Common myeloid progenitor, CD34-positive (primary cell): ENCODE measurements around the gene METRN.

ENCODE experiments used
- CTCF ChIA-PET: fragments of 350-600 bp; sonication (Branson Sonifier 250); formaldehyde crosslinking; loops from one replicate; lab custom pipeline; 2021; ENCODE audit warnings: antibody characterized with exemption; lab: Charles Lee
- POLR2A ChIA-PET: fragments of 350-600 bp; sonication (Branson Sonifier 250); formaldehyde crosslinking; loops from one replicate; lab custom pipeline; 2021; ENCODE audit warnings: antibody characterized with exemption; lab: Charles Lee
- DNase-seq, 3 donors: peaks; one replicate each; pipeline versions ENCODE4 v3.0.0 to v3.0.0-alpha.2; 2013
- H3K27ac ChIP-seq, 2 experiments: 1 replicate in 1 of 2; 2 replicates in 1 of 2; pipeline ENCODE4 v1.7.0; 2013; ENCODE audit warnings: inconsistent platforms in 2 of 2, low read length in 2 of 2, mild to moderate bottlenecking in 2 of 2, low read depth in 1 of 2, moderate library complexity in 1 of 2; ENCODE audit not compliant: severe bottlenecking in 2 of 2, insufficient read depth in 1 of 2, poor library complexity in 1 of 2
- H3K27me3 ChIP-seq, 5 experiments: replicated peaks in 2 of 5; 1 replicate in 3 of 5; 2 replicates in 2 of 5; pipeline versions ENCODE4 v1.6.1 to v1.7.0; 2013; ENCODE audit warnings: low read length in 4 of 5, mild to moderate bottlenecking in 2 of 5, moderate library complexity in 2 of 5, inconsistent platforms in 1 of 5; ENCODE audit not compliant: insufficient read depth in 5 of 5, control insufficient read depth in 4 of 5
- H3K36me3 ChIP-seq, 4 experiments: 1 replicate in 2 of 4; 2 replicates in 2 of 4; pipeline versions ENCODE4 v1.6.1 to v1.7.0; 2013; ENCODE audit warnings: low read length in 3 of 4, control low read depth in 1 of 4, mild to moderate bottlenecking in 1 of 4; ENCODE audit not compliant: control insufficient read depth in 4 of 4, insufficient read depth in 4 of 4
- H3K4me1 ChIP-seq, 4 experiments: 1 replicate in 3 of 4; 2 replicates in 1 of 4; pipeline versions ENCODE4 v1.6.1 to v1.7.1; 2013; ENCODE audit warnings: low read length in 3 of 4, mild to moderate bottlenecking in 3 of 4, control low read depth in 1 of 4, inconsistent platforms in 1 of 4, moderate library complexity in 1 of 4; ENCODE audit not compliant: control insufficient read depth in 4 of 4, insufficient read depth in 4 of 4; ENCODE audit errors: control extremely low read depth in 1 of 4
- H3K4me3 ChIP-seq, 7 experiments: 1 replicate in 4 of 7; 2 replicates in 3 of 7; pipeline versions ENCODE4 v1.5.1 to v1.7.0; 2013; ENCODE audit warnings: mild to moderate bottlenecking in 7 of 7, low read length in 6 of 7, moderate library complexity in 6 of 7, inconsistent platforms in 2 of 7, low read depth in 2 of 7, control low read depth in 1 of 7; ENCODE audit not compliant: insufficient read depth in 4 of 7, control insufficient read depth in 1 of 7; ENCODE audit errors: extremely low read depth in 1 of 7
- H3K9me3 ChIP-seq, 5 experiments: 1 replicate in 4 of 5; 2 replicates in 1 of 5; pipeline versions ENCODE4 v1.6.1 to v1.7.1; 2013; ENCODE audit warnings: low read length in 4 of 5, mild to moderate bottlenecking in 2 of 5, inconsistent platforms in 1 of 5, low read depth in 1 of 5, moderate library complexity in 1 of 5; ENCODE audit not compliant: control insufficient read depth in 4 of 5, insufficient read depth in 2 of 5; ENCODE audit errors: control extremely low read depth in 1 of 5
- WGBS: methylation state at CpG from one replicate; pipeline ENCODE4 v1.1.5; 2013; ENCODE audit not compliant: insufficient coverage; 5-methylcytosine and 5-hydroxymethylcytosine counted together

The METRN gene

GRCh38 chr16:677316-678190 is 37.4 kb upstream of the METRN start:
- ChIA-PET POLR2A (no interaction called here), CTCF (interaction anchor here (1.1 kb wide), 1 partner anchor 17 kb away, joined by 4 read pairs; no protein-coding TSS in a partner anchor)
- 61% methylated on average over 39 of the region's 57 CpGs for WGBS
- no peaks in the 10 kb centered on the region for H3K9me3 ChIP-seq
- DNase-seq, result no peak
- no peak overlapping the region for H3K4me3 ChIP-seq
- H3K36me3 ChIP-seq, result peaks cover 0 to 31% (median 21%) of the 10 kb centered on the region in 4 experiments
- H3K4me1 ChIP-seq, result peaks cover 0 to 39% (median 33%) of the 10 kb centered on the region in 4 experiments
- peaks cover 0 to 32% (median 2%) of the 10 kb centered on the region in 5 experiments for H3K27me3 ChIP-seq
- H3K27ac ChIP-seq, result no peak overlapping the region

- H3K36me3 ChIP-seq, result peaks cover 0 to 31% (median 18%) of the 10 kb centered on the region in 4 experiments
- no peaks in the 10 kb centered on the region for H3K9me3 ChIP-seq
- peaks cover 0 to 47% (median 38%) of the 10 kb centered on the region in 4 experiments for H3K4me1 ChIP-seq
- no peak overlapping the region for H3K27ac ChIP-seq
- peaks cover 0 to 32% (median 2%) of the 10 kb centered on the region in 5 experiments for H3K27me3 ChIP-seq
- H3K4me3 ChIP-seq, result no peak overlapping the region
- POLR2A ChIA-PET, result no interaction called here
- 93% methylated on average over 19 of the region's 21 CpGs for WGBS
- DNase-seq, result no peak
- CTCF ChIA-PET, result interaction anchor here (1.0 to 1.1 kb wide), 2 partner anchors 8 to 19 kb away, joined by 3 read pairs; no protein-coding TSS in a partner anchor
These were observed 36.6 kb upstream of the METRN start for GRCh38 chr16:678209-678857.

- POLR2A ChIA-PET, result no interaction called here
- CTCF ChIA-PET, result interaction anchor here (0.6 to 1.1 kb wide), 3 partner anchors 9 to 20 kb away, joined by 3 read pairs; no protein-coding TSS in a partner anchor
- Histone ChIP-seq H3K4me1 (peaks cover 0 to 53% (median 45%) of the 10 kb centered on the region in 4 experiments), H3K4me3 (peak overlapping the region; percentile 35 to 78 (median 60)), H3K27me3 (peaks cover 0 to 32% (median 2%) of the 10 kb centered on the region in 5 experiments), H3K9me3 (no peaks in the 10 kb centered on the region), H3K36me3 (peaks cover 0 to 23% (median 13%) of the 10 kb centered on the region in 4 experiments), H3K27ac (peak overlapping the region in 1 of 2 experiments; percentile 49)
- DNase-seq, result peak; percentile 61 to 72 (median 69)
- WGBS, result 38% methylated on average over 27 of the region's 52 CpGs
These were observed 35.8 kb upstream of the METRN start for GRCh38 chr16:678858-679813.

- Histone ChIP-seq H3K27ac (peak within 1 kb of the TSS; percentile 61 to 79), H3K4me1 (peaks cover 0 to 57% (median 50%) of the 10 kb centered on the region in 4 experiments)
These were observed 34.9 kb upstream of the METRN start, which contains the start of gene STUB1 for GRCh38 chr16:679814-680624. TSS of gene STUB1 (plus strand) at chr16:680410. CDS start at chr16:680526, 116 bp downstream.

GRCh38 chr16:680625-680945 is 34.3 kb upstream of the METRN start:
- ChIA-PET POLR2A (interaction anchor here (0.9 to 1.3 kb wide), 2 partner anchors 10 to 15 kb away, joined by 3 to 5 read pairs; partner anchors contain the start of gene WDR24), CTCF (interaction anchor here (1.5 to 1.8 kb wide), 3 partner anchors 9 to 44 kb away, joined by 4 to 7 read pairs (median 4); partner anchors contain the start of genes METTL26 and WDR24)
- H3K27me3 ChIP-seq, result peaks cover 0 to 23% (median 2%) of the 10 kb centered on the region in 5 experiments
- H3K4me3 ChIP-seq, result peak overlapping the region; percentile 59 to 86 (median 80)
- 0% methylated on average over 23 of the region's 38 CpGs for WGBS
- H3K9me3 ChIP-seq, result no peaks in the 10 kb centered on the region
- peaks cover 0 to 57% (median 49%) of the 10 kb centered on the region in 4 experiments for H3K4me1 ChIP-seq
- peak overlapping the region; percentile 61 to 79 for H3K27ac ChIP-seq
- no peak for DNase-seq
- peaks cover 0 to 26% (median 9%) of the 10 kb centered on the region in 4 experiments for H3K36me3 ChIP-seq

More at GRCh38 chr16:679814-680624, 34.9 kb upstream of the METRN start, which contains the start of gene STUB1:
- CTCF ChIA-PET, result interaction anchor here (0.6 to 1.8 kb wide), 3 partner anchors 10 to 27 kb away, joined by 3 to 7 read pairs (median 4); partner anchors contain the start of gene WDR24
- 0% methylated on average over 56 of the region's 91 CpGs for WGBS
- Histone ChIP-seq H3K27me3 (peaks cover 0 to 27% (median 2%) of the 10 kb centered on the region in 5 experiments), H3K36me3 (peaks cover 0 to 20% (median 9%) of the 10 kb centered on the region in 4 experiments), H3K4me3 (peak within 1 kb of the TSS; percentile 59 to 86 (median 80)), H3K9me3 (no peaks in the 10 kb centered on the region)
- peak; percentile 82 to 90 (median 87) for DNase-seq
- POLR2A ChIA-PET, result interaction anchor here (0.9 to 1.3 kb wide), 2 partner anchors 10 to 16 kb away, joined by 3 to 5 read pairs; partner anchors contain the start of gene WDR24
